Renal pelvis (tissue), 4 donors: ENCODE data around the gene WIPF2. TPM values are rescaled to one million over a fixed set of nuclear protein-coding genes. Genes with fewer than 3 reads are reported as not detected.

ENCODE experiments used
- DNase-seq: peaks from one replicate; pipeline ENCODE4 v3.0.0-alpha.2; 2013
- polyA plus RNA-seq, 3 donors: library from polyadenylated mRNA; unstranded; fragments of 120-200 nt; gene quantifications; one replicate each; pipeline ENCODE4 v1.2.1, GENCODE V29; 2013; ENCODE audit not compliant: insufficient read length in 3 of 3

The WIPF2 gene
- polyA plus RNA-seq, 3 donors = 25.9 to 35.6 (median 34.1) TPM

GRCh38 chr17:40325156-40326013, 106.3 kb downstream of the WIPF2 start:
- no peak for DNase-seq

- no peak for DNase-seq
Observed at GRCh38 chr17:40326014-40326831, 107.1 kb downstream of the WIPF2 start.

- no peak for DNase-seq
Observed at GRCh38 chr17:40326832-40327199, 107.7 kb downstream of the WIPF2 start.

GRCh38 chr17:40327244-40327729, 108.2 kb downstream of the WIPF2 start:
- no peak for DNase-seq

- no peak for DNase-seq
Observed at GRCh38 chr17:40327735-40328385, 108.8 kb downstream of the WIPF2 start.

- no peak for DNase-seq
Observed at GRCh38 chr17:40328386-40328766, 109.3 kb downstream of the WIPF2 start.

GRCh38 chr17:40329839-40330794, 111.0 kb downstream of the WIPF2 start:
- DNase-seq = no peak

- no peak for DNase-seq
Observed at GRCh38 chr17:40330850-40331470, 111.9 kb downstream of the WIPF2 start.

GRCh38 chr17:40331743-40332641, 112.9 kb downstream of the WIPF2 start:
- no peak for DNase-seq

Other genes with a start within 250 kb of the WIPF2 start
- 100 to 1,000 TPM; 112 to 125 (median 121) TPM for gene PSMD3, start 238.5 kb upstream of the WIPF2 start, polyA plus RNA-seq
- not detected for gene CSF3, start 203.9 kb upstream of the WIPF2 start, polyA plus RNA-seq
- 100 to 1,000 TPM; 104 to 132 (median 124) TPM for gene MED24, start 164.9 kb upstream of the WIPF2 start, polyA plus RNA-seq
- 10 to 100 TPM; 52.0 to 58.3 (median 55.5) TPM for gene THRA, start 156.3 kb upstream of the WIPF2 start, polyA plus RNA-seq
- 1 to 10 TPM; 4.0 to 4.2 (median 4.1) TPM for gene NR1D1, start 118.7 kb upstream of the WIPF2 start, polyA plus RNA-seq
- 100 to 1,000 TPM; 136 to 182 (median 159) TPM for gene MSL1, start 97.3 kb upstream of the WIPF2 start, polyA plus RNA-seq
- gene CASC3, start 78.8 kb upstream of the WIPF2 start, polyA plus RNA-seq = 100 to 1,000 TPM in 2 of 3 donors, 10 to 100 TPM in 1; 87.2 to 115 (median 112) TPM
- 10 to 100 TPM in 2 of 3 donors, 1 to 10 TPM in 1; 8.1 to 16.2 (median 12.8) TPM for gene RAPGEFL1, start 41.8 kb upstream of the WIPF2 start, polyA plus RNA-seq
- 10 to 100 TPM; 23.1 to 27.2 (median 24.2) TPM for gene CDC6, start 68.6 kb downstream of the WIPF2 start, polyA plus RNA-seq
- gene RARA, start 89.9 kb downstream of the WIPF2 start, polyA plus RNA-seq = 10 to 100 TPM; 37.7 to 41.5 (median 40.2) TPM
- gene GJD3, start 145.4 kb downstream of the WIPF2 start, polyA plus RNA-seq = under 1 TPM in 1 of 3 donors, not detected in 2; 0.34 TPM
- gene TOP2A, start 198.6 kb downstream of the WIPF2 start, polyA plus RNA-seq = 100 to 1,000 TPM; 157 to 176 (median 174) TPM
- gene IGFBP4, start 224.1 kb downstream of the WIPF2 start, polyA plus RNA-seq = 100 to 1,000 TPM; 341 to 358 (median 349) TPM